Measurements from ENCODE around the gene MAP2K5.

The MAP2K5 gene

GRCh38 chr15:67794832-67795574, 252.5 kb downstream of the MAP2K5 start:
- no peak overlapping the region for H3K4me3 ChIP-seq (ENCODE audit: low read depth, low read length)
- DNase-seq (ENCODE audit: low read depth) = no peak
- TF ChIP-seq MAX (IDR thresholded peaks at IDR 0.05; ENCODE audit: low read depth, low read length) = no peak
- no peak for TF ChIP-seq CTCF (IDR thresholded peaks at IDR 0.05; ENCODE audit: low read depth, low read length)
- TF ChIP-seq MYC (IDR thresholded peaks at IDR 0.05; ENCODE audit: low read depth, low read length) = no peak
- TF ChIP-seq POLR2A (IDR thresholded peaks at IDR 0.05; ENCODE audit: extremely low read depth, insufficient read length) = no peak

- DNase-seq (ENCODE audit: low read depth) = no peak
- TF ChIP-seq POLR2A (IDR thresholded peaks at IDR 0.05; ENCODE audit: extremely low read depth, insufficient read length) = no peak
- no peak for TF ChIP-seq MYC (IDR thresholded peaks at IDR 0.05; ENCODE audit: low read depth, low read length)
- TF ChIP-seq MAX (IDR thresholded peaks at IDR 0.05; ENCODE audit: low read depth, low read length) = no peak
- no peak for TF ChIP-seq CTCF (IDR thresholded peaks at IDR 0.05; ENCODE audit: low read depth, low read length)
- H3K4me3 ChIP-seq (ENCODE audit: low read depth, low read length) = no peak overlapping the region
Observed at GRCh38 chr15:67796196-67797127, 254.0 kb downstream of the MAP2K5 start.

- no peak for TF ChIP-seq MYC (IDR thresholded peaks at IDR 0.05; ENCODE audit: low read depth, low read length)
- TF ChIP-seq POLR2A (IDR thresholded peaks at IDR 0.05; ENCODE audit: extremely low read depth, insufficient read length) = no peak
- TF ChIP-seq CTCF (IDR thresholded peaks at IDR 0.05; ENCODE audit: low read depth, low read length) = no peak
- TF ChIP-seq MAX (IDR thresholded peaks at IDR 0.05; ENCODE audit: low read depth, low read length) = no peak
Observed at GRCh38 chr15:67799801-67800205, 257.3 kb downstream of the MAP2K5 start.

GRCh38 chr15:67801142-67801541, 258.6 kb downstream of the MAP2K5 start:
- no peak for DNase-seq (ENCODE audit: low read depth)
- no peak overlapping the region for H3K4me3 ChIP-seq (ENCODE audit: low read depth, low read length)
- no peak for TF ChIP-seq MAX (IDR thresholded peaks at IDR 0.05; ENCODE audit: low read depth, low read length)
- no peak for TF ChIP-seq MYC (IDR thresholded peaks at IDR 0.05; ENCODE audit: low read depth, low read length)
- no peak for TF ChIP-seq CTCF (IDR thresholded peaks at IDR 0.05; ENCODE audit: low read depth, low read length)
- no peak for TF ChIP-seq POLR2A (IDR thresholded peaks at IDR 0.05; ENCODE audit: extremely low read depth, insufficient read length)

More at GRCh38 chr15:67799801-67800205, 257.3 kb downstream of the MAP2K5 start:
- no peak for DNase-seq (ENCODE audit: low read depth)
- no peak overlapping the region for H3K4me3 ChIP-seq (ENCODE audit: low read depth, low read length)

GRCh38 chr15:67801926-67802914, 259.7 kb downstream of the MAP2K5 start:
- no peak for DNase-seq (ENCODE audit: low read depth)
- TF ChIP-seq POLR2A (IDR thresholded peaks at IDR 0.05; ENCODE audit: extremely low read depth, insufficient read length) (no peak), MYC (IDR thresholded peaks at IDR 0.05; ENCODE audit: low read depth, low read length) (no peak), CTCF (IDR thresholded peaks at IDR 0.05; ENCODE audit: low read depth, low read length) (no peak), MAX (IDR thresholded peaks at IDR 0.05; ENCODE audit: low read depth, low read length) (no peak)
- no peak overlapping the region for H3K4me3 ChIP-seq (ENCODE audit: low read depth, low read length)
